Caco-2 (cell line): ENCODE data around the gene CNGA3. TPM values are rescaled to one million over a fixed set of nuclear protein-coding genes. Genes with fewer than 3 reads are reported as not detected.

Experiments used
- BruUV-seq: library from RNA; stranded (reverse); fragments of 400-500 nt; replicated peaks from 2 replicates; lab custom pipeline; 2021; lab: Mats Ljungman, UMichigan
- CTCF ChIA-PET: fragments of 300-600 bp; sonication (Branson Sonifier 250); formaldehyde crosslinking; loops from one replicate; lab custom pipeline; 2022; ENCODE audit warnings: antibody characterized with exemption; lab: Charles Lee
- POLR2A ChIA-PET: fragments of 300-600 bp; sonication (Branson Sonifier 250); formaldehyde crosslinking; loops from one replicate; lab custom pipeline; 2022; ENCODE audit warnings: antibody characterized with exemption; lab: Charles Lee
- DNase-seq, 2 experiments: peaks; one replicate each; pipeline versions ENCODE4 v3.0.0 to v3.0.0-alpha.2; 2020 to 2022
- H3K27me3 ChIP-seq: replicated peaks from 2 replicates; pipeline ENCODE4 v1.6.0; 2011; ENCODE audit warnings: low read length; ENCODE audit not compliant: control insufficient read depth, insufficient read depth
- H3K36me3 ChIP-seq: 2 replicates; pipeline ENCODE4 v1.5.1; 2011; ENCODE audit warnings: low read length; ENCODE audit not compliant: control insufficient read depth, insufficient read depth
- H3K4me1 ChIP-seq: fragments of 250-450 bp; sonication (Bioruptor Pico); 2 replicates; pipeline ENCODE4 v1.5.1; 2020; ENCODE audit warnings: mild to moderate bottlenecking
- H3K4me3 ChIP-seq: 2 replicates; pipeline ENCODE4 v1.5.1; 2011; ENCODE audit warnings: low read depth, mild to moderate bottlenecking, control low read depth, low read length
- H3K9me3 ChIP-seq: fragments of 250-450 bp; sonication (Bioruptor Pico); 2 replicates; pipeline ENCODE4 v1.5.1; 2020; ENCODE audit warnings: mild to moderate bottlenecking, moderate library complexity
- H3K27ac Mint-ChIP-seq: one replicate; pipeline ENCODE4 v1.8.0; 2022; ENCODE audit warnings: mixed read lengths; ENCODE audit not compliant: unreplicated experiment
- H3K27me3 Mint-ChIP-seq: one replicate; pipeline ENCODE4 v1.8.0; 2022; ENCODE audit warnings: mixed read lengths; ENCODE audit not compliant: insufficient read depth, unreplicated experiment
- H3K36me3 Mint-ChIP-seq: one replicate; pipeline ENCODE4 v1.8.0; 2022; ENCODE audit warnings: mild to moderate bottlenecking, mixed read lengths; ENCODE audit not compliant: insufficient read depth, unreplicated experiment
- H3K4me1 Mint-ChIP-seq: one replicate; pipeline ENCODE4 v1.8.0; 2022; ENCODE audit warnings: low read depth, mixed read lengths; ENCODE audit not compliant: unreplicated experiment
- H3K4me3 Mint-ChIP-seq: one replicate; pipeline ENCODE4 v1.8.0; 2022; ENCODE audit warnings: mild to moderate bottlenecking, moderate library complexity, mixed read lengths; ENCODE audit not compliant: unreplicated experiment
- H3K9me3 Mint-ChIP-seq: one replicate; pipeline ENCODE4 v1.8.0; 2022; ENCODE audit warnings: mixed read lengths; ENCODE audit not compliant: unreplicated experiment
- CTCF ChIP-seq, 2 experiments: fragments of 200-600 bp in 1 of 2; IDR thresholded peaks; 1 replicate in 1 of 2; 2 replicates in 1 of 2; pipeline versions ENCODE4 v1.5.1 to v1.8.0; 2011 to 2022; ENCODE audit warnings: antibody characterized with exemption in 1 of 2, control low read depth in 1 of 2, inconsistent platforms in 1 of 2, low read depth in 1 of 2, low read length in 1 of 2, mild to moderate bottlenecking in 1 of 2, moderate library complexity in 1 of 2; ENCODE audit not compliant: insufficient read depth in 1 of 2, severe bottlenecking in 1 of 2, unreplicated experiment in 1 of 2
- intact Hi-C: fragments of 100-400 bp; cut with micrococcal nuclease; formaldehyde crosslinking; loops from one replicate; pipeline ENCODE4 v1.10.0; 2022; ENCODE audit not compliant: unreplicated experiment
- total RNA-seq: library from RNA; stranded (reverse); gene quantifications from 2 replicates; pipeline ENCODE4 v1.2.3, GENCODE V29; 2022

Gene CNGA3
- total RNA-seq, 1 experiment from 2014 or later, result not detected

- intact Hi-C loops, result no loop called here
- Mint-ChIP-seq H3K4me3 (no peak overlapping the region), H3K27me3 (peaks cover 2% of the 10 kb centered on the region), H3K9me3 (peaks cover 12% of the 10 kb centered on the region), H3K4me1 (no peaks in the 10 kb centered on the region), H3K27ac (no peak overlapping the region), H3K36me3 (no peaks in the 10 kb centered on the region)
- no peaks in the 10 kb centered on the region for H3K36me3 ChIP-seq
- CTCF ChIA-PET, result no interaction called here
- TF ChIP-seq CTCF (IDR thresholded peaks at IDR 0.05; ENCODE audit: insufficient read depth in 1 of 2, low read depth in 1 of 2, low read length in 1 of 2, severe bottlenecking in 1 of 2, unreplicated experiment in 1 of 2), result no peak
- no peaks in the 10 kb centered on the region for H3K4me1 ChIP-seq
- no peak overlapping the region for H3K4me3 ChIP-seq
- POLR2A ChIA-PET, result no interaction called here
- no peak for DNase-seq
- no TSS peak for BruUV-seq
- H3K9me3 ChIP-seq, result no peaks in the 10 kb centered on the region; the same call in 1 of the 2 replicates
- H3K27me3 ChIP-seq, result no peaks in the 10 kb centered on the region
Measured at GRCh38 chr2:98313492-98314250, 32.6 kb upstream of the CNGA3 start.

- Histone ChIP-seq H3K4me1 (no peaks in the 10 kb centered on the region), H3K4me3 (no peak overlapping the region), H3K9me3 (no peaks in the 10 kb centered on the region; the same call in 1 of the 2 replicates), H3K27me3 (no peaks in the 10 kb centered on the region), H3K36me3 (no peaks in the 10 kb centered on the region)
- peaks cover 14% of the 10 kb centered on the region for H3K9me3 Mint-ChIP-seq
- no peak for DNase-seq
- H3K4me3 Mint-ChIP-seq, result no peak overlapping the region
- no peaks in the 10 kb centered on the region for H3K4me1 Mint-ChIP-seq
- no peak overlapping the region for H3K27ac Mint-ChIP-seq
- ChIA-PET CTCF (no interaction called here), POLR2A (no interaction called here)
- BruUV-seq, result no TSS peak
- TF ChIP-seq CTCF (IDR thresholded peaks at IDR 0.05; ENCODE audit: insufficient read depth in 1 of 2, low read depth in 1 of 2, low read length in 1 of 2, severe bottlenecking in 1 of 2, unreplicated experiment in 1 of 2), result no peak
- H3K36me3 Mint-ChIP-seq, result no peaks in the 10 kb centered on the region
- intact Hi-C loops, result no loop called here
- peaks cover 2% of the 10 kb centered on the region for H3K27me3 Mint-ChIP-seq
Measured at GRCh38 chr2:98314251-98314650, 32.0 kb upstream of the CNGA3 start.

- no TSS peak for BruUV-seq
- peaks cover 11% of the 10 kb centered on the region for H3K9me3 ChIP-seq
- Mint-ChIP-seq H3K36me3 (no peaks in the 10 kb centered on the region), H3K9me3 (peaks cover 27% of the 10 kb centered on the region), H3K27me3 (peaks cover 2% of the 10 kb centered on the region), H3K27ac (no peak overlapping the region), H3K4me1 (no peaks in the 10 kb centered on the region), H3K4me3 (no peak overlapping the region)
- no peaks in the 10 kb centered on the region for H3K4me1 ChIP-seq
- DNase-seq, result no peak
- no peaks in the 10 kb centered on the region for H3K27me3 ChIP-seq
- no peak overlapping the region for H3K4me3 ChIP-seq
- CTCF ChIA-PET, result no interaction called here
- H3K36me3 ChIP-seq, result no peaks in the 10 kb centered on the region
- POLR2A ChIA-PET, result no interaction called here
- intact Hi-C loops, result no loop called here
- TF ChIP-seq CTCF (IDR thresholded peaks at IDR 0.05; ENCODE audit: insufficient read depth in 1 of 2, low read depth in 1 of 2, low read length in 1 of 2, severe bottlenecking in 1 of 2, unreplicated experiment in 1 of 2), result no peak
Measured at GRCh38 chr2:98315957-98316356, 30.3 kb upstream of the CNGA3 start.
